Measurements from ENCODE around the gene SUGCT.

The SUGCT gene

DNA sequence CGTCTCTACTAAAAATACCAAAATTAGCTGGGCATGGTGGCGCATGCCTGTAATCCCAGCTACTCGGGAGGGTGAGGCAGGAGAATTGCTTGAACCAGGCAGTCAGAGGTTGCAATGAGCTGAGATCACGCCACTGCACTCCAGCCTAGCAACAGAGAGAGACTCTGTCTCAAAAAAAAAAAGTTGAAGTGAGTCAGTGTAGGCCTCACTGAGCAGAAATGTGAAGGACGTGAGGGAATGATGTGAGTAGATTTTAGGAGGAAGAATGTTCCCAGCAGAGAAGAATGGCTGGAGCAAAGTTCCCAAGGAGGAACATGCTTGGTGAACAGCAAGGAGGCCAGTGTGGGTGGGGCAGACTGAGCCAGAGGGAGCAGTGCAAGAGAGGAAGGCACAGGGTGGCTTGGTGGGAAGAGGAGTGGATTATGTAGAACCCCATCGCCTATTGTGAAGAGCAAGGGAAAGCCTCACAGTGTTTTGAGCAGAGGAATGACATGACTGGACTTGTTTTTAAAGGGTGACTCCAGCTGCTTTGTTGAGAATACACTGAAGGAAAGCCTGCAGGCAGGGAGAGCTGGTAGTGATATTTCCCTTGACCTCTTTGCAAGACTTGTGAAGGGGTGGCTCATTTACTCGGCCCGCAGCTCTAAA lies 708.7 kb downstream of the SUGCT start (continued):
- TF ChIP-seq REST (tag by site-specific recombination; IDR thresholded peaks at IDR 0.05): no peak
- TF ChIP-seq ZNF157 (tag by site-specific recombination; IDR thresholded peaks at IDR 0.05): no peak
- TF ChIP-seq, protein P1, sequence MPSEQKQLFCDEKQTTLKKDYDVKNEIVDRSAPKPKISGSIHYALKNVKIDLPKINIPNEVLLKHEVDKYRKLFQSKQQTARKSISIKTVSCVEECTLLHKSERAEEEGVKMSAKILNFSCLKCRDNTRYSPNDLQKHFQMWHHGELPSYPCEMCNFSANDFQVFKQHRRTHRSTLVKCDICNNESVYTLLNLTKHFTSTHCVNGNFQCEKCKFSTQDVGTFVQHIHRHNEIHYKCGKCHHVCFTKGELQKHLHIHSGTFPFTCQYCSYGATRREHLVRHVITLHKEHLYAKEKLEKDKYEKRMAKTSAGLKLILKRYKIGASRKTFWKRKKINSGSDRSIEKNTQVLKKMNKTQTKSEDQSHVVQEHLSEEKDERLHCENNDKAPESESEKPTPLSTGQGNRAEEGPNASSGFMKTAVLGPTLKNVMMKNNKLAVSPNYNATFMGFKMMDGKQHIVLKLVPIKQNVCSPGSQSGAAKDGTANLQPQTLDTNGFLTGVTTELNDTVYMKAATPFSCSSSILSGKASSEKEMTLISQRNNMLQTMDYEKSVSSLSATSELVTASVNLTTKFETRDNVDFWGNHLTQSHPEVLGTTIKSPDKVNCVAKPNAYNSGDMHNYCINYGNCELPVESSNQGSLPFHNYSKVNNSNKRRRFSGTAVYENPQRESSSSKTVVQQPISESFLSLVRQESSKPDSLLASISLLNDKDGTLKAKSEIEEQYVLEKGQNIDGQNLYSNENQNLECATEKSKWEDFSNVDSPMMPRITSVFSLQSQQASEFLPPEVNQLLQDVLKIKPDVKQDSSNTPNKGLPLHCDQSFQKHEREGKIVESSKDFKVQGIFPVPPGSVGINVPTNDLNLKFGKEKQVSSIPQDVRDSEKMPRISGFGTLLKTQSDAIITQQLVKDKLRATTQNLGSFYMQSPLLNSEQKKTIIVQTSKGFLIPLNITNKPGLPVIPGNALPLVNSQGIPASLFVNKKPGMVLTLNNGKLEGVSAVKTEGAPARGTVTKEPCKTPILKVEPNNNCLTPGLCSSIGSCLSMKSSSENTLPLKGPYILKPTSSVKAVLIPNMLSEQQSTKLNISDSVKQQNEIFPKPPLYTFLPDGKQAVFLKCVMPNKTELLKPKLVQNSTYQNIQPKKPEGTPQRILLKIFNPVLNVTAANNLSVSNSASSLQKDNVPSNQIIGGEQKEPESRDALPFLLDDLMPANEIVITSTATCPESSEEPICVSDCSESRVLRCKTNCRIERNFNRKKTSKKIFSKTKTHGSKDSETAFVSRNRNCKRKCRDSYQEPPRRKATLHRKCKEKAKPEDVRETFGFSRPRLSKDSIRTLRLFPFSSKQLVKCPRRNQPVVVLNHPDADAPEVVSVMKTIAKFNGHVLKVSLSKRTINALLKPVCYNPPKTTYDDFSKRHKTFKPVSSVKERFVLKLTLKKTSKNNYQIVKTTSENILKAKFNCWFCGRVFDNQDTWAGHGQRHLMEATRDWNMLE (tag by site-specific recombination; conservative IDR thresholded peaks at IDR 0.05; ENCODE audit: low read depth): no peak

GRCh38 chr7:40845943-40846342 lies 711.1 kb downstream of the SUGCT start:
- Histone ChIP-seq H3K27ac (ENCODE audit: extremely low read depth, low read depth, low read length) (no peak overlapping the region), H3K4me1 (ENCODE audit: control insufficient read depth, insufficient read depth, low read length) (no peaks in the 10 kb centered on the region), H3K9me3 (ENCODE audit: control insufficient read depth, insufficient read depth, low read depth, low read length) (no peaks in the 10 kb centered on the region), H3K36me3 (ENCODE audit: control insufficient read depth in 2 of 2, insufficient read depth in 1 of 2, low read length in 2 of 2) (no peaks in the 10 kb centered on the region), H3K4me3 (ENCODE audit: low read depth, low read length) (no peak overlapping the region)
- ChIA-PET POLR2A (no interaction called here), CTCF (no interaction called here)
- TF ChIP-seq GFI1B (tag by site-specific recombination; IDR thresholded peaks at IDR 0.05) (no peak), KLF9 (tag by site-specific recombination; IDR thresholded peaks at IDR 0.05; ENCODE audit: low read depth) (no peak), ZNF37A (tag by site-specific recombination; IDR thresholded peaks at IDR 0.05) (no peak), ZNF558 (tag by site-specific recombination; IDR thresholded peaks at IDR 0.05) (no peak), ZBTB17 (tag by site-specific recombination; IDR thresholded peaks at IDR 0.05) (no peak), ZNF175 (tag by site-specific recombination; IDR thresholded peaks at IDR 0.05) (no peak), ZBTB20 (tag by site-specific recombination; IDR thresholded peaks at IDR 0.05) (no peak), HOXA7 (CRISPR knock-in tag; IDR thresholded peaks at IDR 0.05; ENCODE audit: borderline replicate concordance) (no peak), ZNF664 (tag by site-specific recombination; IDR thresholded peaks at IDR 0.05) (no peak), ZBTB21 (tag by site-specific recombination; IDR thresholded peaks at IDR 0.05) (no peak), ZNF747 (tag by site-specific recombination; IDR thresholded peaks at IDR 0.05) (no peak)

GRCh38 chr7:40847921-40848320 lies 713.1 kb downstream of the SUGCT start:
- POLR2A ChIA-PET: no interaction called here
- H3K4me3 ChIP-seq (ENCODE audit: low read depth, low read length): no peak overlapping the region
- H3K4me1 ChIP-seq (ENCODE audit: control insufficient read depth, insufficient read depth, low read length): no peaks in the 10 kb centered on the region
- TF ChIP-seq, protein P2, sequence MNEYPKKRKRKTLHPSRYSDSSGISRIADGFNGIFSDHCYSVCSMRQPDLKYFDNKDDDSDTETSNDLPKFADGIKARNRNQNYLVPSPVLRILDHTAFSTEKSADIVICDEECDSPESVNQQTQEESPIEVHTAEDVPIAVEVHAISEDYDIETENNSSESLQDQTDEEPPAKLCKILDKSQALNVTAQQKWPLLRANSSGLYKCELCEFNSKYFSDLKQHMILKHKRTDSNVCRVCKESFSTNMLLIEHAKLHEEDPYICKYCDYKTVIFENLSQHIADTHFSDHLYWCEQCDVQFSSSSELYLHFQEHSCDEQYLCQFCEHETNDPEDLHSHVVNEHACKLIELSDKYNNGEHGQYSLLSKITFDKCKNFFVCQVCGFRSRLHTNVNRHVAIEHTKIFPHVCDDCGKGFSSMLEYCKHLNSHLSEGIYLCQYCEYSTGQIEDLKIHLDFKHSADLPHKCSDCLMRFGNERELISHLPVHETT (tag by site-specific recombination; IDR thresholded peaks at IDR 0.05): no peak
- no peak for TF ChIP-seq BCL11A (tag by site-specific recombination; IDR thresholded peaks at IDR 0.05; ENCODE audit: low read depth)
- no peak for TF ChIP-seq ZNF571 (tag by site-specific recombination; IDR thresholded peaks at IDR 0.05)
- TF ChIP-seq, protein P3, sequence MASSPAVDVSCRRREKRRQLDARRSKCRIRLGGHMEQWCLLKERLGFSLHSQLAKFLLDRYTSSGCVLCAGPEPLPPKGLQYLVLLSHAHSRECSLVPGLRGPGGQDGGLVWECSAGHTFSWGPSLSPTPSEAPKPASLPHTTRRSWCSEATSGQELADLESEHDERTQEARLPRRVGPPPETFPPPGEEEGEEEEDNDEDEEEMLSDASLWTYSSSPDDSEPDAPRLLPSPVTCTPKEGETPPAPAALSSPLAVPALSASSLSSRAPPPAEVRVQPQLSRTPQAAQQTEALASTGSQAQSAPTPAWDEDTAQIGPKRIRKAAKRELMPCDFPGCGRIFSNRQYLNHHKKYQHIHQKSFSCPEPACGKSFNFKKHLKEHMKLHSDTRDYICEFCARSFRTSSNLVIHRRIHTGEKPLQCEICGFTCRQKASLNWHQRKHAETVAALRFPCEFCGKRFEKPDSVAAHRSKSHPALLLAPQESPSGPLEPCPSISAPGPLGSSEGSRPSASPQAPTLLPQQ (tag by site-specific recombination; IDR thresholded peaks at IDR 0.05): no peak
- no peak for TF ChIP-seq ZNF426 (tag by site-specific recombination; IDR thresholded peaks at IDR 0.05)
- TF ChIP-seq ZNF777 (tag by site-specific recombination; IDR thresholded peaks at IDR 0.05; ENCODE audit: borderline replicate concordance): no peak
- no peaks in the 10 kb centered on the region for H3K9me3 ChIP-seq (ENCODE audit: control insufficient read depth, insufficient read depth, low read depth, low read length)
- no peak overlapping the region for H3K27ac ChIP-seq (ENCODE audit: extremely low read depth, low read depth, low read length)
- CTCF ChIA-PET: no interaction called here
- no peaks in the 10 kb centered on the region for H3K36me3 ChIP-seq (ENCODE audit: control insufficient read depth in 2 of 2, insufficient read depth in 1 of 2, low read length in 2 of 2)

Data from HEK293 (cell line).